Stimulated activated CD8-positive, alpha-beta memory T cell treated with anti-CD3 and anti-CD28 coated beads, Interleukin-15, amount 100 ng/mL, for 24 hours (primary cell): ENCODE measurements around the gene DNMBP.

ENCODE experiments used
- DNase-seq: peaks from one replicate; pipeline ENCODE4 v3.0.0-alpha.2; 2020; ENCODE audit warnings: low read depth

Gene DNMBP

DNA sequence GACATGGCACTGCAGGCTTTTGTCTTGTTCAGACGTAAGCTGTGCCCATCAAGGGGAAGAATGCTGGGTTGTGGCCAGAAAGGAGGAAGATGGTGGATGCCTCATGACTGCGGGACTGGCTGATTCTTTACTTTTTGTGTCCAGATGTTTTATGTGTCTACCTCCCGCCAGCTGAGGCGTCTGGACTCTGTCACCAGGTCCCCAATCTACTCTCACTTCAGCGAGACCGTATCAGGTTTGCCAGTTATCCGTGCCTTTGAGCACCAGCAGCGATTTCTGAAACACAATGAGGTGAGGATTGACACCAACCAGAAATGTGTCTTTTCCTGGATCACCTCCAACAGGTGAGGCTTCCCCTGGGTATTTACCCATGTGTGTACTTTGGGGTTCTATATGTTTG is 173.8 kb downstream of the DNMBP start:
- DNase-seq = no peak

DNA sequence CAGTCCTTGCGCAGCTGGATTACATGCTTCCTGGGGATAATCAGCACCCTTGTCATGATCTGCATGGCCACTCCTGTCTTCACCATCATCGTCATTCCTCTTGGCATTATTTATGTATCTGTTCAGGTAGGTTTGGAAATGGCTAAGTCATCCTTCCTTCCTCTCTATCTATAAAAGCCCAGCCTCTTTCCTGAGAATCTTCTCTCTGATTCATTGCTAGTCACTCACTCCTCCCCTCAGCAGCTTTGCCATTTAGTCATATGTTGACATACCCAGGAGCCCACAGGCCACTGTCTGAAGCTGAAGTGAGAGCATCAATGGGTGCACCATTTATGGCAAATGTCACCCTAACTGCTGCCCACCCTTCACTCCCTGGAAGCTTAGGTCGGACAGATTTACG is 175.3 kb downstream of the DNMBP start:
- no peak for DNase-seq

DNA sequence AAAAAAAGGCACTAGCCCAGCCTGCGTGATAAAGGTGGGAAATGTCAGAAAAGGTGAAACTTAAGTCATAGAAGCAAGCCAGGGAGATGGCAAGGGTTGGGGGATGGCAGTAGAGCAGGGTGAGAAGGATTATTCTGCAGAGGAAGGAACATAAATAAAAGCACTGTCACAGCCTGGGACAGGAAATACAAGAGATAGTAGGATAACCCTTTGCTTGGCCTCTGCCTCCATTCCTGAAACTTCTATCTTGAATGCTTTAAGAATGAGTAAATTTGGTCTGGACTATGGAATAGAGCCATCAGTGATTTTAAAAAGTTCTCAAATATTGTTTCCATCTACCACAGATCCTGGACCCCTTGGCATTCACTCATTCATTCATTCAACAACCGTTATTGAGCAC is 177.3 kb downstream of the DNMBP start:
- DNase-seq = no peak

DNA sequence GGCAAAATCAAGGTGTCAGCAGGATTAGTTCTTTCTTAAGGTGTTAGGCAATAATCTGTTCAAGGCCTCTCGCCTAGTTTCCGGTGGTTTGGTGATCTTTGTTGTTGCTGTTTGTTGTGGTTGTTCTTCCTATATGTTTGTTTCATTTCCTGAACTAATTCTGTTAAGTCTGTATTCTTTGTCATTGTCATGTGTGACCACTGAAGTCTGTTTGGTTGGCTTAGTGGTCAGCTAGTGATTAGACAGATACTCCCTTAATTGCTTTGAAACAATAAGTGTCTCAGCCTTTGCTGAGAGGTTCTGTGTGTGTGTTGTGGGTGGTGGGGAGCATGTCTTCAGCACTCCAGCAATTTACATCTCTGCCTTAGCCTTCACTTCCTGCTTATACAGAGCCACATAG is 181.3 kb downstream of the DNMBP start:
- no peak for DNase-seq

DNA sequence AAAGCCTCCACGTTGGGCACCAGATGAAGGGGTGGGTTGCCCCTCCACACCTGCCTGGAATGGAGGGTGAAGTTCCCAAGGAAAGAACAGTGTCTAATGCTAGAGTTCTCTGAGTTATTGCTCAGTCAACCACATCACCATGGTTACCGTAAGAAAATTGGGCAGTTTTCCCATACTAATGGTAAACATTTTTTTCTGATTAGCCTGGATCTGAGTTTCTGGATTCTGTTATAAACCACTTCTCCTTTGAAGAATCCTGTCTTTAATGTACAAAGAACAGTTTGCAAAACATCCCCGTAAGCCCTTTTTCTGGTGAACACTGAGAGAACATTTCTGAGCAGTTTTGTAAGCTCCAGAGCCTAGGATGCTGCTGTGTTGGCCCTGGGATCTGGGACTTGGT is 181.8 kb downstream of the DNMBP start:
- DNase-seq = no peak
